T-helper 2 cell (primary cell): ENCODE data around the gene GSPT1.
"Not testable (repeated sequence)": the region's sequence is repeated elsewhere in the genome, so short reads cannot be mapped to it uniquely, and the experiment has no call there.

ENCODE experiments used
- DNase-seq, 5 experiments: peaks; one replicate each; pipeline versions ENCODE4 v3.0.0 to v3.0.0-alpha.2; 2012 to 2022
- total RNA-seq, 2 donors: gene quantifications; one replicate each; lab custom pipeline; 2026; lab: John Stamatoyannopoulos, UW

Gene GSPT1
- 193 to 421 reads per million in 2 donors for total RNA-seq

DNA sequence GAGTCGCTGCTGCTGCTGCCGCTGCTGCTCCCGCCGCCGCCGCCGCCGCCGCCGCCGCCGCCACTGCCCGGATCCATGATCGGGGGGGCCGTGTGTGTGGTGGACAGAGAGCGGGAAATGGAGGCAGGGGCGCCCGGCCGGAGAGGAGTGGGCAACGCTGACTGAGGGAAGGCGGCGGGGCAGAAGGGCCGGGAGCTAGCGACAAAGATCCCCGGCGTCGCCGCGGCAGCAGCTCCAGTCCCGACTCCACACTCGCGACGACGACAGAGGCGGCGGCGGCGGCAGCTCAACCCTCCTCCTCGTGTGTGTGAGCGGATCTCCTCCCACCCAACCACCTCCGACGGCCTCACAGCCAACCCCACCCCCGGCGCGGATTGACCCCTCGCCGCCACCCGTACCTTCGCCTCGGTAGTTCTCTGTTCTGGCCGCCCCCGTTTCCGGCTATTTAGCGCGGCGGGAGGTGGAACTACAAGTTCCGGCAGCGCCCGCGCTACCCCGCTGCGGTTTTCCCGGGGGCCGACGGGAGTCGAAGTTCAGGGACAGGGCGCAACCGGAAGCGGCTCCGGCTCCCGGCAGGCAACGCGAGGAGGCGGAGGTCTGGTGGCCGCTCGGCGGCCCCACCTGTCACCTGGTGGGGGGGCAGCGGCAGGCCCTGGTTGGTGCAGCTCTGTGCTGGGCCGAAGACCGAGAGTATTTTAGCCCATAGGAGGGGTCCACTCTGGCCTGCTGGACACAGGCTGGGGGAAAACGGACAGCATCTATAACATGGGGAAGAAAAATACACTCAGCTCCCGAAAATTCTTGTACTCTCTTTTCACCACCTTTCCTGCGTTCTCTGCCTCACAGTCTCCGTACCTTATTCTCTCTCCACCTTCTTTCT, at the start of gene GSPT1:
Gene GSPT1 (minus strand): TSS at position 313 of the 880 bp plus-strand sequence. CDS start 236 bp downstream, at position 77.
- DNase-seq: peak; percentile 96 to 100 (median 99)

DNA sequence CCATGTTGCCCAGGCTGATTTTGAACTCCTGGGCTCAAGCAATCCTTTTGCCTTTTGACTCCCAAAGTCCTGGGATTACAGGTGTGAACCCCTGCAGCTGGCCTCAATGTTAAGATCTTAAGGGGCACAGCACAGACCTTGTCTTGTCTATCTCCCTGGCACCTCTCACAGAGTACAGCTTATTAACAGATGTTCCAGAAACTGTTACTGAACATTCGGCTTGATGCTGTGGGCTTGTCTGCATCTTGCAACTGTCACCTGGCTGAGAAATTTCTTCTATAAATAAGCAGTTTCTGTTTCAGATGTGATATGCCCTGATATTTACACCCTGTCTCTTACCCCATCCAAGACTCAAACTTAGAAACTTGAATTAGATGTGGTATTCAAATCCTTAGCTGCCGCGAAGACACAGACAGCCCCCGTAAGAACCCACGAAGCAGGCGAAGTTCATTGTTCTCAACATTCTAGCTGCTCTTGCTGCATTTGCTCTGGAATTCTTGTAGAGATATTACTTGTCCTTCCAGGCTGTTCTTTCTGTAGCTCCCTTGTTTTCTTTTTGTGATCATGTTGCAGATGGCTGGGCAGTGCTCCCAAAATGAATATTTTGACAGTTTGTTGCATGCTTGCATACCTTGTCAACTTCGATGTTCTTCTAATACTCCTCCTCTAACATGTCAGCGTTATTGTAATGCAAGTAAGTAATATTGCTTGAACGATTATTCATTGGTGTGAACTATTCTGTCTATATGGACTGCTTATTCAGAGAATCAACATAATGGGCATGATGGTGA, 49.2 kb upstream of the GSPT1 start, which contains the start of gene TNFRSF17:
Gene TNFRSF17 (plus strand): TSS at position 450 of the 791 bp plus-strand sequence. CDS start 115 bp downstream, at position 565.
- DNase-seq: no peak

DNA sequence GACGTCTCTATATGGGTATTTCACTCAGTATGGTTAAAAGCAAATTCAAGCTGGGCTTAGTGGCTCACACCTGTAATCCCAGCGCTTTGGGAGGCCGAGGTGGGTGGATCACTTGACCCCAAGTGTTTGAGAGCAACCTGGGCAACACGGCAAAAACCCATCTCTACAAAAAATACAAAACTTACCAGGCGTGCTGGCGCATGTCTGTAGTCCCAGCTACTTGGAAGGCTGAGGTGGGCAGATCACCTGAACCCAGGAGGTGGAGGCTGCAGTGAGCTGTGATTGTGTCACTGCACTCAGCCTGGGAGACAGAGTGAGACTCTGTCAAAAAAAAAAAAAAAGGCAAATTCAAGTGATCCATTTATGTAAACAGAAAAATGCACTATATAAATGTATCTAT, 48.0 kb upstream of the GSPT1 start:
- DNase-seq: no peak

DNA sequence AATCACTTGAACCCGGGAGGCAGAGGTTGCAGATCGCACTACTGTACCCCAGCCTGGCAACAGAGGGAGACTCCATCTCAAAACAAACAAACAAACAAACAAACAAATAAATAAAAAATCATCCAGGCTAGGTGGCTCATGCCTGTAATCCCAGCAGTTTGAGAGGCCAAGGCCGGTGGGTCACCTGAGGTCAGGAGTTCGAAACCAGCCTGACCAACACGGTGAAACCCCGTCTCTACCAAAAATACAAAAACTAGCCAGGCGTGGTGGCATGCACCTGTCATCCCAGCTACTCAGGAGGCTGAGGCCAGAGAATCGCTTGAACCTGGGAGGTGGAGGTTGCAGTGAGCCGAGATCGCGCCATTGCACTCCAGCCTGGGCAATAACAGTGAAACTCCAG, 47.2 kb upstream of the GSPT1 start:
- not testable (repeated sequence) for DNase-seq

DNA sequence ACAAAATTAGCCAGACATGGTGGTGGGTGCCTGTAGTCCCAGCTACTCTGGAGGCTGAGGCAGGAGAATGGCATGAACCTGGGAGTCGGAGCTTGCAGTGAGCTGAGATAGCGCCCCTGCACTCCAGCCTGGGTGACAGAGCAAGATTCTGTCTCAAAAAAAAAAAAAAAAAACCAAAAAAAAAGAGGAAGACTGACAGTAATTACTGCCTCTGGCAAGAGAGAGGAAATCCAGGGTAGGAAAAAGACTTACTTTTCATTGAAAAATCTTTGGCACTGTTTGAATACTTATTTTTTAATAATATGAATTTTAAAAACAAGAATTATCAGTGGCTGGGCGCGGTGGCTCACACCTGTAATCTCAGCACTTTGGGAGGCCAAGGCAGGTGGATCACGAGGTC, 46.7 kb upstream of the GSPT1 start:
- not testable (repeated sequence) for DNase-seq

DNA sequence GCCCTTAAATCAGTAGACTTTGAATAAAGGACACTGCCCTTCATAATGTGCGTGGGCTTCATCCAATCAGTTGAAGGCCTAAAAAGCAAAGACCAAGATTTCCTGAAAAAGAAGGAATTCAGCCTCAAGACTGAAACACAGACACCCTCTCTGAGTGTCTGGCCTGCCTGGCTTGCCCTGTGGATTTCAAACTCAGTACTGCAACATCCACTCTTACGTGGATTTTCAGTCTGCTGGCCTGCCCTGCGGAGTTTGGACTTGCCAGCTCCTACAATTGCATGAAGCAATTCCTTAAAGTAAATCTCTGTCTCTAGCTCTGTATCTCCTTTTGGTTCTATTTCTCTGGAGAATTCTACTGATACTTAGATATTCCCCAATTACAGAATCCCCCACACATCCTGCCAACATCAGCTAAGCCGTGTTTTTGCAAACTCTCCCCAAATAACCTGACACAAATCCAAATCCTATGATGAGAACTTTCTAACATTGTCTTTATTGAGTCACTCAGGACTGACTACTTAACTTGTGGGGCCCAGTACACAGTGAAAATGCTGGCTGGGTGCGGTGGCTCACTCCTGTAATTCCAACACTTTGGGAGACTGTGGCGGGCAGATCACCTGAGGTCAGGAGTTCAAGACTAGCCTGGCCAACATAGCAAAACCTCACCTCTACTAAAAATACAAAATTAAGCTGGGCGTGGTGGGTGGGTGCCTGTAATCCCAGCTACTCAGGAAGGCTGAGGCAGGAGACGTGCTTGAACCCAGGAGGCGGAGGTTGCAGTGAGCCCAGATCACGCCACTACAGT, 42.0 kb upstream of the GSPT1 start:
- DNase-seq: no peak

DNA sequence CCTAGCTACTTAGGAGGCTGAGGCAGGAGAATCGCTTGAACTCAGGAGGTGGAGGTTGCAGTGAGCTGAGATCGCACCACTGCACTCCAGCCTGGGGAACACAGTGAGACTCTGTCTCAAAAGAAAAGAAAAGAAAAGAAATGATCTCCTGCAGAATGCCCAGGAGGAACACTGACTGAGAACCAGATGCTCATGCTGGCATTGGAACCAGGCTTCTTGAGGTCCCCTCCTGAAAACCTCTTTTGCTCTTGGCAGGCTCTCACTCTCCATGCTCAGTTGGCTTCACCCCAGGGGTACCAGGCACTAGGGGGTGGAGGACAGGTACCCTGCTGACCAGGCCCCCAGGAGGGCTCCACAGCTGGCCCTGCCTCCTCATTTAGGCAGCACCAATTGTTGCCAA, 40.8 kb upstream of the GSPT1 start:
- DNase-seq: no peak

DNA sequence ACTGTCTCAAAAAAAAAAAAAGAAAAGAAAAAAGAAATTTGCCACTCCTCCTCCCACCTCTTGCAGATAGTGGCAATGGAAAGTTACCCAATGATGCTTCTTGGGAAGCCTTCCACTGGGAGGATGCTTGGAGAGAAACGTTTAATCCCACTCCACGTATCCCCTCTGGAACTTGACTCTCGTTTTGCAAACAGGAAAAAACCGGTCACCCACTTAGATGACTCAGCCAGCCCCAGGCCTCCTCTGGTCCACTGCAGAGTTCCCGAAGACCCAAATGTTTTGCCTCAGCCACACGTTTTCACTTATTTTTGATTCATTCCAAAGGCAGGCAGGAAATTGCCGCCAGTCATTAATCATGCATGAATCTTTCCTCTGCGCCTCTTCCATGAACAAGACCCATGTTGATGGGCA, 40.0 kb upstream of the GSPT1 start:
- DNase-seq: no peak

DNA sequence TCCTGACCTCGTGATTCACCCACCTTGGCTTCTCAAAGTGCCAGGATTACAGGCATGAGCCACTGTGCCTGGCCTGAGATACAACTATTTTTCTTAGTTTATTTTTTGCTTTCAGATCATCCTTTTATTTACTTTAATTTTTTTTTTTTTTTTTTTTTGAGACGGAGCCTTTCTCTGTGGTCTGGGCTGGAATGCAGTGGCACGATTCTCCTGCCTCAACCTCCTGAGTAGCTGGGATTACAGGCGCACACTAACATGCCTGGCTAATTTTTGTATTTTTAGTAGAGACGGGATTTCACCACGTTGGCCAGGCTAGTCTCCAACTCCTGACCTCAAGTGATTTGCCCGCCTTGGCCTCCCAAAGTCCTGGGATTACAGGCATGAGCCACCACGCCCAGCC, 37.8 kb upstream of the GSPT1 start:
- not testable (repeated sequence) for DNase-seq

DNA sequence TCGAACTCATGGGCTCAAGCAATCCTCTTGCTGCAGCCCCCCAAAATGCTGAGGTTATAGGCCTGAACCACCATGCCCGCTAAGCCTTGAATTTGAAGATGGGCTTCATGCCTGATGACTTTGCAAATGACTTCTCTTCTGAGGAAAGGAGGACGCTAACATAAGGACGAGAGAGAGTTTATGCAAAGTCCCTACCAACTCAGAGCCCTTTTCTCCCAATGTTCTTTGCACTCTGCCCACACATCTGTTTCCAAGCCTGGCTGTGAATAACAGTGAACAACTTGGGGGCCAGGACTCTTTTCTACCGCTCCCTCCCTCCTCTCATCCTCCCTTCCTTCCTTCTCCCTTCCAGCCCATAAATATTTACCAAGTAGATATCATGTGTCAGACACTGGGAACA, 34.6 kb upstream of the GSPT1 start:
- DNase-seq: no peak

DNA sequence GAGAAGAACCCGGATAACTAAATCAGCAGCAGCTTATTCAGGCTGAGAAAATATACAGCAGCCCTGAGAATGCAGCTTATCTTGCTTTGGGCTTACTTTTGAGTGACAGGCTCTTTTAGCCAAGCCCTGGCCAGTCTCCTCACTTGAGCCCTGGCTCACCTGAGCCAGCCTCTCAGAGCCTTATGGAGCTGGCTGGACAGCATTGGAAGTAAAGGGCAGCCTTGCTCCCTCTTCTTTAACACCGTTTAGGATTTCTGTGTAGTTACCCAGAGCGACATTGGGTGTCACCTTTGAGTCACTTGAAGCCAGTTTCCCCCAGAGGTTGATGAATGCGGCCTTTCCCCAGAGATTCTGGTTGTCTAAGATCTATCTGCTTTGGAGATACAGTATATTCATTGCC, 33.8 kb upstream of the GSPT1 start:
- DNase-seq: peak in 1 of 5 experiments; percentile 29

DNA sequence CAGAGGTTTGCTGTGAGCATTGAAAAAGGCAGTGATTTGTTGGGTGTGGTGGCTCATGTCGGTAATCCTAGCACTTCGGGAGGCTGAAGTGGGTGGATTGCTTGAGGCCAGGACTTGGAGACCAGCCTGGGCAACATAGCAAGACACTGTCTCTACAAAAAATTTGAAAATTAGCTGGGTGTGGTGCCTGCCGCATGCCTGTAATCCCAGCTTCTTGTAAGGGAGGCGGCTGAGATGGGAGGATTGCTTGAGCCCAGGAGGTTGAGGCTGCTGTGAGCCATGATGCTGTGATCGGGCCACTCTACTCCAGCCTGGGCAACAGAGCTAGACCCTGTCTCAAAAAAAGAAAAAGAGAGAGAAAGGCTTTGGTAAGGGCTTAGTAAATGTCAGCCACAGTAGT, 33.1 kb upstream of the GSPT1 start:
- DNase-seq: no peak

DNA sequence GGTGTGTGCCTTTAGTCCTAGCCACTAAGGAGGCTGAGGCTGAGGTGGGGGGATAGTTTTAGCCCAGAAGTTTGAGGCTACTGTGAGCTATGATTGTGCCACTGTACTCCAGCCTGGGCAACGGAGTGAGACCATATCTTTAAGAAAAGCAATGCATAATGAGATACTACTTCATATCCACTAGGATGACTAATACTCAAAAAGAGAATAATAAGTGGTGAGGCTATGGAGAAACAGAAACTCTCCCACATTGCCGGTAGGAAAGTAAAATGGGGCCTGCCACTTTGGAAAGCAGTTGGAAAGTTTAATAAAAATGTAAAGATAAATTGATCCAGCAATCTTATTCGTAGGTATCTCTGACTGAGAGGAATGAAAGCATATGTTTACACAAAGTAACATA, 30.7 kb upstream of the GSPT1 start:
- DNase-seq: no peak

DNA sequence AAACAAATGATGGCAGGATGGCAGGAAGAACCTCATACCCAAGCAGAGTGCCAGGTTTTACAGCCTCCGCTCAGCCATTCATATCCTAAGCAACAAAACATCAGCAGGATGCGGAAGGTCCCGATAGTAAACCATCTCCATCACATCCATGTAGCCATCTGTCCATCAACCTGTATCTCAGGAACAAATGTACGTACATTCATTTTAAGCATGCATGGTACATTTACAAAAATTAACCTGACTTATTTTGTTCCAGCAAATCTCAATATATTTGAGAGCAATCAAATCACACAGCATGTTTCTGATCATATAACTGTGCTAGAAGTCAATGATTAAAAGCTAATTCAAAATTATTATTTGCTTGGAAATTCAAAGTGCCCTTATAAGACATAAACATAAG, 26.2 kb upstream of the GSPT1 start, which contains the start of gene NPIPB2:
Gene NPIPB2 (minus strand): TSS at position 101 of the 400 bp plus-strand sequence. CDS start 0 bp downstream, at position 101.
- DNase-seq: not testable (repeated sequence)

DNA sequence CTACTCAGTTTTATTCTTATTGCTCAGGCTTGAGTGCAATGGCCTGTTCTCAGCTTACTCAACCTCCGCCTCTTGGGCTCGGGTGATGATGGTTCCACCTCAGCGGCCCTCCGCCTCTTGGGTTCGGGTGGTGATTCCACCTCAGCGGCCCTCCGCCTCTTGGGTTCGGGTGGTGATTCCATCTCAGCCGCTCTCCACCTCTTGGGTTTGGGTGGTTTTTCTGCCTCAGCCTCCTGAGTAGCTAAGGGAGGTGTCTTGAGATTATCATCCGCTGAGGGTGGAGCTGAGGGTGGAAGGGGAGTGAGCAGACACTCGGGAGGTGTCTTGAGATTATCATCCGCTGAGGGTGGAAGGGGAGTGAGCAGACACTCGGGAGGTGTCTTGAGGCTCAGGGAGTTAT, 11.6 kb upstream of the GSPT1 start:
- not testable (repeated sequence) for DNase-seq

DNA sequence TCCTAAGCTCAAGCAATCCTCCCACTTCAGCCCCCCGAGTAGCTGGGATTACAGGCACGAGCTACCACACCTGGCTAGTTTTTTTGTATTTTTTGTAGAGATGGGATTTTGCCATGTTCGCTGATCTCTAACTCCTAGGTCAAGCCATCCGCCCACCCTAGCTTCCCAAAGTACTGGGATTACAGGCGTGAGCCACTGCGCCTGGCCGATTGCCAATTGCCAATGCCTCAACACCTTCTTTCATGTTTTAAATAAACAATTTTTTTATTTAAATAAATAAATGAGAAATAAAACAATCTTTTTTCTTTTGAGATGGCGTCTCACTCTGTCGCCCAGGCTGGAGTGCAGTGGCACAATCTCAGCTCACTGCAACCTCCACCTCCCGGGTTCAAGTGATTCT, 8.3 kb upstream of the GSPT1 start:
- DNase-seq: not testable (repeated sequence)

DNA sequence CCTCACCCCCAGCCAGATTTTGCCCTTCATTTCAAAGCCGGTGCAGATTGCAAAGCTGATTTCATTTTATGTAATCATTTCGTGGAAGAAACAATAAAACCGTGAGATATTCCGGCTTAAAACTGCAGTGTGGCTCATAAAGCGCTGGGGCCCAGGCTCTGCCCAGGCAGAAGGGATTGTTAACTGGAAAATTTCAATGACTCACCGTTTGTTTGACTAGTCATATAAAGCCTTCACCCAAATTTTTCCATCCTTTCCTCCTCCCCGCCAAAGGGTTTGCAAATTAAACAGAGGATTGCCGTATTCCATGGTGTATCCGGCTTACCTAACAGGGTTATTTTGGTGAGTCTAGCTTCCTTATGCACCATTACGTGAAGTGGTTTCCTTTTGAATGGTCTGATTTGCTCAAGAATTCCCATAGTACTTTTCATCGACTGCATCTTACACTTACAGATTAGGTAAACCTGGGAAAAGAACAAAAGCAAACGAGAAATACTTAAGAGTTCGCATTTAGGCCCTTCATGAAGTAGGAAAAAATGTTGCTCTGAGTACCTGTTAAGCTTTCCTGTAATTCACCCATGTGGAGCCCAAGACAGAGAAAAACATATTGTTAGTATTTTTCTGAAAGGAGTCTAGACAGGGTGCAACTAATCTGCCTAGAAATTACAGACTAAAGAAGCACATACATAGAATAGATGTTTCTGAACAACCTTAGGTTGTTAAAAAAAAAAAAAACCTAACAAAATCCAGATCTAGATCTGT, 949 bp upstream of the GSPT1 start:
- DNase-seq: no peak

DNA sequence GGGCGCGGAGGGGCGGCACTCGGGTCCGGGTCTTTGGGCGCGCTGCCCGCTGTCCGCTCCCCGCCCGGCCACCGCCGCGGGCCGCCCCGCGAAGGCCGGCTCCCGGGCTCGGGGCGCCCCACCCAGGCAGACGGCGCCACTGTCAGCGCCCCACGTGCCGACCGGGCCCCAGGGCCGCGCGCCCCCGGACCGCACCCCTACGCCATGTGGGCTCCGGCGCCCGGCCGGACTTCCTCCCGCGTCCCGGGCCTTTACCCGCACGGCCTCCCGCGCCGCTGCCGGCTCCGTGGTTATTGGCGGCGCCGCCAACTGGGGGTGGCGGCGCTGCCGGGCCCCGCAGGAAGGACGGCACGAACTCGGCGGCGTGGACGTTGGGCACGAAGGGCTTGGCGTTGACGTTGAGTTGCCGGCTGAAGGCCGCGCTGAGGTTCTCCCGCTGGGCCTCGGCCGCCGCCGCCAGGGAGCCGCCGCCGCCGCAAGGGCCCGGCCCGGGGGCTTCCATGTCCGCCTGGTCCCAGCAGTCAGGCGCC, 577 bp downstream of the GSPT1 start:
- peak in 4 of 5 experiments; percentile 4 to 47 (median 19) for DNase-seq

DNA sequence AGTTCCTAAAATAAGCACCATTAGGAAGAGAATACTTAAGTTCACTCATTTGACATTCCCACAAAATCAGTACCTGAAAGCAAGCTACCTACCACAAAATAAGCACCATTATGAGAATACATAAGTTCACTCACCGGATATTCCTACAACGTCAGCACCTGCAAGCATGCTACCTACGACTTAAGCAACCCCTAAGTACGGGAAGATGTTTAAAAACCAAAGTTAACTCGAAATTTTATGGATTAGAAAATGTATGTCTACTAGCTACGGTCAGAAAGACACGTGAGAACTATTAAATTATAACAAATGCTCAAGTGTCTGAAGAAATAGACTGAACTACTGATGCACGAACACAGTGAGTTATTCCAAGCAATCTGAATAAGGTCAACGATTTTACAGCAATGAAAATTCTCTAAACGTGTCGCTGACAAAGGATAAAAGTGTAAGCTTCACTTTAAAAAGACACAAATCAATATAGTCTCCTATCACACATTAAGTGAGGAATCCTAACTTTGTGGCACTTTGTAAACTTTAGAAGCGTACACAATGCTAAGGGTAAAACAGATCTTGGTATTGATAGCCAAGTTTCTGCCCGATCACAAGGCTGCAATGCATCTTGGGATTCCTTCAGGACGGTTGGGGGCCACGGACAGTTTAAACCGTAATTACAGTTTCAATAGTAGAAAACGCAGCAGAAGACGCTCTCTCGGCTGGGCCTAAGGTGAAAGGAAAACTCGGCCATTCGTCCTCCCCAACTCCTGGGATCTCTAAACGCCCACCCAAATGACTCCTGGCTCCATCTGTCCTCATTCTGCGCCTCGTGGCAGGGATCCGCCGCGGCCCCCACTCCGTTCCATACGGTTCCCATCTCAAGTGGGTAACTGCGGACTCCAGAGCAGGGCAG, 1.3 kb downstream of the GSPT1 start:
- peak in 4 of 5 experiments; percentile 3 to 71 (median 28) for DNase-seq

DNA sequence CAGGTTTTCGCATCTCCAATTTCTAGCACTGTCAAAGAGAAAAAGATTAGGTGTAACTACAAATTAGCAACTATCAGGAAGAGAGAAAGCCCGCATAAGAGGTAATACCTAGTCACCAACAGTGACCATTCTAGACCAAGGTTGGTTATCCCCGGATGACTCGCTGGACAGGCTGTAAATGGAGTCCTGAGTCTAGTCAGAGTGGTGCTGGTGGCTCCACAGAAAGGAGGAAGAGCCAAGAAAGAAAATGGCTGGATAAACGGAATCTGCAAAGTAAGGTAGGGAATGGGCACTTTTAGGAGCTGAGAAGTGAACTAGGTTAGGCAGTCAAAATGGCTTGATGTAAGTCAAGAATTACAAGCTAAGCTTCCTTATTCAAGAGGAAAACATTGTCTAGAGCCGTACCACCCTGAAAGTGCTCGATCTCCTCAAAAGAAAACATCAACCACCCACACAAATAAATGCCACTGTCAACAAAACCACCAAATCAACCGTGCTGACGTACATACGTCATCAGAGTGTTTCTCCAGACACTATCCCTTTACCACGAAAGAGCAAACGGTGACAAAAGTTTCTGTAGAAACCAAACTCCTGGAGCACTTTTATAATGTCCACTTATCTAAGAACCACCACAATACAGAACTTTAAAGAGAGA, 2.2 kb downstream of the GSPT1 start:
- peak in 3 of 5 experiments; percentile 41 to 86 (median 75) for DNase-seq
